Measurements from ENCODE around the gene MMP2.

- TF ChIP-seq CTCF (IDR thresholded peaks at IDR 0.05; ENCODE audit: insufficient read depth, low read depth, low read length) = no peak
- TF ChIP-seq EZH2 (IDR thresholded peaks at IDR 0.05; ENCODE audit: insufficient read depth, low read length) = no peak
These were observed 61.2 kb downstream of the MMP2 start for GRCh38 chr16:55540221-55540620.
